HG03457 (cell line): Measurements from ENCODE around the gene RMRP.
"Not testable (repeated sequence)": the region's sequence is repeated elsewhere in the genome, so short reads cannot be mapped to it uniquely, and the experiment has no call there.

Experiments used
- ATAC-seq: cut with Tn5 transposase; IDR thresholded peaks from one replicate; pipeline ENCODE4 v1.9.1; 2021; ENCODE audit warnings: moderate number of reproducible peaks; ENCODE audit not compliant: unreplicated experiment

The RMRP gene

GRCh38 chr9:35615981-35616680, 41.7 kb downstream of the RMRP start:
- ATAC-seq, result no peak

- no peak for ATAC-seq
Measured at GRCh38 chr9:35612843-35613242, 45.0 kb downstream of the RMRP start.

DNA sequence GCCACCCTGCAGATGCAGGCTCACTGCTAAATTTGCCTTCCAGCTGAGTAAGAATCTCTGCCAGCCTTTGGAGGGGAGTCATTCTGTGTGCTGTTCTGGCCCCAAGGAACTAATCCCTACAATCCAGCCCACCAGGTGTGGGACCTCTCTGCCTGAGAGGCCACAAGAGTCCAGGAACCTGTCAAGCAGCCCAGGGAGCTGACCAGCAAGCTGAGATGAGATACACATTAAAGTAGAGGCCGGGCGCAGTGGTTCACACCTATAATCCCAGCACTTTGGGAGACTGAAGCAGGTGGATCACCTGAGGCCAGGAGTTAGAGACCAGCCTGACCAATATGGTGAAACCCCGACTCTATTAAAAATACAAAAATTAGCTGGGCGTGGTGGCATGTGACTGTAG, 45.8 kb downstream of the RMRP start:
- not testable (repeated sequence) for ATAC-seq

DNA sequence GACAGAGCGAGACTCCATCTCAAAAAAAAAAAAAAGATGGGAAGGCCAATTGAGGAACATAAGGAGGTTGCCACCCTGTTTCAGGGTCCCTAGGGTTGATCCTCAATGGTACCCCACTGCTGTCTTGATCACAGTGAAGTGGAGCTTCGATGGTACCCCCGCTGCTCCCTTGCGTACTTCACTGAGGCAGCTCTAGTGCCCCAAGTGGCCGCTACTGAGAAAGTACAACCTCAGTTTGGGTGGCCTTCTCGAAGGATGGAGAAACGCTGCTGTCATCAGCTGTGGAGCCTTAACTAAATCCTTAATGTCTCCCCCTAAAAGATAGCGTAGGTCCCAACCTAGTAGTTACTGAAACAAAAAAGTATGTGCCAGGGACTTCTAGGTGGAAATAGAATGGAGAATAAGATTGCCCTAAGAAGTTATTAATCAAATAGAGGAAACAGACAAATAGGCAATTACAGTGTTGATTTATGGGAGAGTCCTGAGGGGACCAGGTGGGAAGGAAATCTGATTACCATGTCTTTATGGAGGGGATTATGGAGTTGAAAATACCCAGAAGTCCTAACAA, 46.5 kb downstream of the RMRP start:
- no peak for ATAC-seq

DNA sequence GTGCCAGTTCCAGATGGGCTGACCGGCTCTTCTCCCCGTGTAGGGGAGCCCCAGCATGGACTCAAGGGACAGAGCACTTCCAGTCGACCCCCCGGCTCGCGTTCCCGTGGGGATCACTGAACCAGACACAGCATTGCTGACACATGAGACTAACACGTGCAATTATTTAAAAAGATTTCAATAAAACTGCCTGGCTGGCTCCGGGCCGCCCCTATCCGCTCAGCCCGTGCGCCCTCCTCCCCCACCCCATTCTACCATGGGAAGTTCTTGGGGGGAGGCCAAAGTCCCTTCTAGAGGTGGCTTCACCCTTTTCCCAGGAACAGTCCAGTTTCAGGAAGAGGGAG, 48.0 kb downstream of the RMRP start:
- ATAC-seq, result no peak

DNA sequence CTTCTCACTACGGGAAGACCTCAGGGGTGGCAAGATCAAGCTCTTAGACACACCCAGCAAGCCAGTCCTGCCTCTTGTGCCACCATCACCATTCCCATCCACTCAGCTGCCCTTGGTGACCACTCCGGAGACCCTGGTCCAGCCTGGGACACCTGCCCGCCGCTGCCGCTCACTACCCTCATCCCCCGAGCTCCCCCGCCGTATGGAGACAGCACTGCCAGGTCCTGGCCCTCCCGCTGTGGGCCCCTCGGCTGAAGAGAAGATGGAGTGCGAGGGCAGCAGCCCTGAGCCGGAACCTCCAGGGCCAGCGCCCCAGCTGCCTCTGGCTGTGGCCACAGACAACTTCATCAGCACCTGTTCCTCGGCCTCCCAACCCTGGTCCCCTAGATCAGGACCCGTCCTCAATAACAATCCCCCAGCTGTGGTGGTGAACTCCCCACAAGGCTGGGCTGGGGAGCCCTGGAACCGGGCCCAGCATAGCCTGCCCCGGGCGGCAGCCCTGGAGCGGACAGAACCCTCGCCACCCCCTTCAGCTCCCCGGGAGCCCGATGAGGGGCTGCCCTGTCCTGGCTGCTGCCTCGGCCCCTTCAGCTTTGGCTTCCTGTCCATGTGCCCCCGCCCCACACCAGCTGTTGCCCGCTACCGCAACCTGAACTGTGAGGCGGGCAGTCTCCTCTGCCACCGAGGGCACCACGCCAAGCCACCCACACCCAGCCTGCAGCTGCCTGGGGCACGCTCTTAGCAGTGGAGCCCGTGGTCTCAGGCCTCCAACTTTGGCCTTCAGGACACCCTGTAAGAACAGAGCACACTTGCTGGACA, 48.6 kb downstream of the RMRP start:
- ATAC-seq, result no peak

DNA sequence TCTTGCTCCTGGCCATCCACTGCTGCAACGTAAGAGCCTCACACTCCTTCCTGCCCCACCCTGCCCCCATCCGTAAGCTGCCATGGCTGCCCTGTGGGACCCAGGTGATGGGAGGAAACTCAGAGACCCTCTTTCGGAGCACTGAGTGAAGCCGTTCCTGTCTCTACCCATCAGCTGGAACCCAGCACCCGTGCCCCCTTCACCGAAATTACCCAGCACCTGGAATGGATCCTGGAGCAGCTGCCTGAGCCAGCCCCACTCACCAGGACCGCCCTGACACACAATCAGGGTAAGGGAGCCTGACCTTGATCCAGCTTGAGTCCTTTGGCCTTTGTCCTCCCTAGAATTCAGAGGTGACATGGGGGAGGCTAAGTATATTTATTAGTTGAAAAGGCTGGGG, 49.6 kb downstream of the RMRP start:
- no peak for ATAC-seq
